Measurements from ENCODE around the gene HIPK3. TPM values are rescaled to one million over a fixed set of nuclear protein-coding genes. Genes with fewer than 3 reads are reported as not detected.

The HIPK3 gene
- total and polyA plus RNA-seq, 2 experiments from 2014 or later: 5.5 to 29.8 TPM

DNA sequence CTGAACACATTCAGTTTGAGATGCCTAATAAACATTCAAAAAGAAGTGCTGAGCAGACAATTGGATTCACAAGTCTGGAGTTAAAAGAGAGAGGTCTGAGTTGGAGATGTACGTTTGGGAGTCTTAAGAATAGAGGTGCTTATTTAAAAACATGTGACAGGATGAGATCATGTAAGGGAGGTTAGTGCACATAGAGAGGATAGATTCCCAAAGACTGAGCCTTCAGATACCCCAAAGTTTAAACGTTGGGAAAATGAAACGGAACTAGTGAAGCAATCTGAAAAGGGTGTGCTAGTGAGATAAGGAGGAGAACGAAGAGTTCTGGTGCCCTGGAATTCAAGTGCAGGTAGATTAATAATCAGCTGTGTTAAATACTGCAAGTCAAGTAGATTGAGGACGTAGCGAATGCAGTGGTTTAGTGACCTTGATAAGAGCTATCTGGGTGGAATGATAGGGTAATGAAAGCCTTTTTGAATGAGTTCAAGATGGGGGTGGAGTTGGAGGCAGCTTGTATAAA, 63.7 kb downstream of the HIPK3 start:
- Mint-ChIP-seq H3K27ac (no peak overlapping the region), H3K9me3 (no peaks in the 10 kb centered on the region), H3K36me3 (ENCODE audit: low read depth) (no peaks in the 10 kb centered on the region), H3K4me1 (peaks cover 12% of the 10 kb centered on the region; the same call in 2 of the 3 replicates), H3K27me3 (ENCODE audit: insufficient read depth, low read depth, poor library complexity) (peaks cover 2% of the 10 kb centered on the region), H3K4me3 (no peak overlapping the region)
- peaks cover 13% of the 10 kb centered on the region for H3K4me1 ChIP-seq (ENCODE audit: insufficient read depth)
- H3K9me2 ChIP-seq (ENCODE audit: insufficient read depth): no peaks in the 10 kb centered on the region
- TF ChIP-seq EZH2 (IDR thresholded peaks at IDR 0.05; ENCODE audit: low read depth, unreplicated experiment) (no peak), POLR2AphosphoS5 (IDR thresholded peaks at IDR 0.05; ENCODE audit: low read depth) (no peak), CREB1 (CRISPR knock-in tag; IDR thresholded peaks at IDR 0.05; ENCODE audit: low read depth) (no peak), NANOG (IDR thresholded peaks at IDR 0.05; ENCODE audit: borderline replicate concordance) (no peak), CTCF (conservative IDR thresholded peaks at IDR 0.05; ENCODE audit: low read depth in 2 of 2) (no peak), STAT1 (IDR thresholded peaks at IDR 0.05; ENCODE audit: unreplicated experiment) (no peak), ZNF114 (CRISPR knock-in tag; IDR thresholded peaks at IDR 0.05) (no peak), ZNF331 (CRISPR knock-in tag; IDR thresholded peaks at IDR 0.05; ENCODE audit: low read depth) (no peak), EZH2phosphoT487 (IDR thresholded peaks at IDR 0.05; ENCODE audit: unreplicated experiment) (no peak), JUNB (IDR thresholded peaks at IDR 0.05; ENCODE audit: unreplicated experiment) (no peak)
- TF ChIP-seq, protein P1, sequence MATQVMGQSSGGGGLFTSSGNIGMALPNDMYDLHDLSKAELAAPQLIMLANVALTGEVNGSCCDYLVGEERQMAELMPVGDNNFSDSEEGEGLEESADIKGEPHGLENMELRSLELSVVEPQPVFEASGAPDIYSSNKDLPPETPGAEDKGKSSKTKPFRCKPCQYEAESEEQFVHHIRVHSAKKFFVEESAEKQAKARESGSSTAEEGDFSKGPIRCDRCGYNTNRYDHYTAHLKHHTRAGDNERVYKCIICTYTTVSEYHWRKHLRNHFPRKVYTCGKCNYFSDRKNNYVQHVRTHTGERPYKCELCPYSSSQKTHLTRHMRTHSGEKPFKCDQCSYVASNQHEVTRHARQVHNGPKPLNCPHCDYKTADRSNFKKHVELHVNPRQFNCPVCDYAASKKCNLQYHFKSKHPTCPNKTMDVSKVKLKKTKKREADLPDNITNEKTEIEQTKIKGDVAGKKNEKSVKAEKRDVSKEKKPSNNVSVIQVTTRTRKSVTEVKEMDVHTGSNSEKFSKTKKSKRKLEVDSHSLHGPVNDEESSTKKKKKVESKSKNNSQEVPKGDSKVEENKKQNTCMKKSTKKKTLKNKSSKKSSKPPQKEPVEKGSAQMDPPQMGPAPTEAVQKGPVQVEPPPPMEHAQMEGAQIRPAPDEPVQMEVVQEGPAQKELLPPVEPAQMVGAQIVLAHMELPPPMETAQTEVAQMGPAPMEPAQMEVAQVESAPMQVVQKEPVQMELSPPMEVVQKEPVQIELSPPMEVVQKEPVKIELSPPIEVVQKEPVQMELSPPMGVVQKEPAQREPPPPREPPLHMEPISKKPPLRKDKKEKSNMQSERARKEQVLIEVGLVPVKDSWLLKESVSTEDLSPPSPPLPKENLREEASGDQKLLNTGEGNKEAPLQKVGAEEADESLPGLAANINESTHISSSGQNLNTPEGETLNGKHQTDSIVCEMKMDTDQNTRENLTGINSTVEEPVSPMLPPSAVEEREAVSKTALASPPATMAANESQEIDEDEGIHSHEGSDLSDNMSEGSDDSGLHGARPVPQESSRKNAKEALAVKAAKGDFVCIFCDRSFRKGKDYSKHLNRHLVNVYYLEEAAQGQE (IDR thresholded peaks at IDR 0.05; ENCODE audit: unreplicated experiment): no peak
- TF ChIP-seq, protein P2, sequence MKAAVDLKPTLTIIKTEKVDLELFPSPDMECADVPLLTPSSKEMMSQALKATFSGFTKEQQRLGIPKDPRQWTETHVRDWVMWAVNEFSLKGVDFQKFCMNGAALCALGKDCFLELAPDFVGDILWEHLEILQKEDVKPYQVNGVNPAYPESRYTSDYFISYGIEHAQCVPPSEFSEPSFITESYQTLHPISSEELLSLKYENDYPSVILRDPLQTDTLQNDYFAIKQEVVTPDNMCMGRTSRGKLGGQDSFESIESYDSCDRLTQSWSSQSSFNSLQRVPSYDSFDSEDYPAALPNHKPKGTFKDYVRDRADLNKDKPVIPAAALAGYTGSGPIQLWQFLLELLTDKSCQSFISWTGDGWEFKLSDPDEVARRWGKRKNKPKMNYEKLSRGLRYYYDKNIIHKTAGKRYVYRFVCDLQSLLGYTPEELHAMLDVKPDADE (IDR thresholded peaks at IDR 0.05): no peak
- TF ChIP-seq, protein P3, sequence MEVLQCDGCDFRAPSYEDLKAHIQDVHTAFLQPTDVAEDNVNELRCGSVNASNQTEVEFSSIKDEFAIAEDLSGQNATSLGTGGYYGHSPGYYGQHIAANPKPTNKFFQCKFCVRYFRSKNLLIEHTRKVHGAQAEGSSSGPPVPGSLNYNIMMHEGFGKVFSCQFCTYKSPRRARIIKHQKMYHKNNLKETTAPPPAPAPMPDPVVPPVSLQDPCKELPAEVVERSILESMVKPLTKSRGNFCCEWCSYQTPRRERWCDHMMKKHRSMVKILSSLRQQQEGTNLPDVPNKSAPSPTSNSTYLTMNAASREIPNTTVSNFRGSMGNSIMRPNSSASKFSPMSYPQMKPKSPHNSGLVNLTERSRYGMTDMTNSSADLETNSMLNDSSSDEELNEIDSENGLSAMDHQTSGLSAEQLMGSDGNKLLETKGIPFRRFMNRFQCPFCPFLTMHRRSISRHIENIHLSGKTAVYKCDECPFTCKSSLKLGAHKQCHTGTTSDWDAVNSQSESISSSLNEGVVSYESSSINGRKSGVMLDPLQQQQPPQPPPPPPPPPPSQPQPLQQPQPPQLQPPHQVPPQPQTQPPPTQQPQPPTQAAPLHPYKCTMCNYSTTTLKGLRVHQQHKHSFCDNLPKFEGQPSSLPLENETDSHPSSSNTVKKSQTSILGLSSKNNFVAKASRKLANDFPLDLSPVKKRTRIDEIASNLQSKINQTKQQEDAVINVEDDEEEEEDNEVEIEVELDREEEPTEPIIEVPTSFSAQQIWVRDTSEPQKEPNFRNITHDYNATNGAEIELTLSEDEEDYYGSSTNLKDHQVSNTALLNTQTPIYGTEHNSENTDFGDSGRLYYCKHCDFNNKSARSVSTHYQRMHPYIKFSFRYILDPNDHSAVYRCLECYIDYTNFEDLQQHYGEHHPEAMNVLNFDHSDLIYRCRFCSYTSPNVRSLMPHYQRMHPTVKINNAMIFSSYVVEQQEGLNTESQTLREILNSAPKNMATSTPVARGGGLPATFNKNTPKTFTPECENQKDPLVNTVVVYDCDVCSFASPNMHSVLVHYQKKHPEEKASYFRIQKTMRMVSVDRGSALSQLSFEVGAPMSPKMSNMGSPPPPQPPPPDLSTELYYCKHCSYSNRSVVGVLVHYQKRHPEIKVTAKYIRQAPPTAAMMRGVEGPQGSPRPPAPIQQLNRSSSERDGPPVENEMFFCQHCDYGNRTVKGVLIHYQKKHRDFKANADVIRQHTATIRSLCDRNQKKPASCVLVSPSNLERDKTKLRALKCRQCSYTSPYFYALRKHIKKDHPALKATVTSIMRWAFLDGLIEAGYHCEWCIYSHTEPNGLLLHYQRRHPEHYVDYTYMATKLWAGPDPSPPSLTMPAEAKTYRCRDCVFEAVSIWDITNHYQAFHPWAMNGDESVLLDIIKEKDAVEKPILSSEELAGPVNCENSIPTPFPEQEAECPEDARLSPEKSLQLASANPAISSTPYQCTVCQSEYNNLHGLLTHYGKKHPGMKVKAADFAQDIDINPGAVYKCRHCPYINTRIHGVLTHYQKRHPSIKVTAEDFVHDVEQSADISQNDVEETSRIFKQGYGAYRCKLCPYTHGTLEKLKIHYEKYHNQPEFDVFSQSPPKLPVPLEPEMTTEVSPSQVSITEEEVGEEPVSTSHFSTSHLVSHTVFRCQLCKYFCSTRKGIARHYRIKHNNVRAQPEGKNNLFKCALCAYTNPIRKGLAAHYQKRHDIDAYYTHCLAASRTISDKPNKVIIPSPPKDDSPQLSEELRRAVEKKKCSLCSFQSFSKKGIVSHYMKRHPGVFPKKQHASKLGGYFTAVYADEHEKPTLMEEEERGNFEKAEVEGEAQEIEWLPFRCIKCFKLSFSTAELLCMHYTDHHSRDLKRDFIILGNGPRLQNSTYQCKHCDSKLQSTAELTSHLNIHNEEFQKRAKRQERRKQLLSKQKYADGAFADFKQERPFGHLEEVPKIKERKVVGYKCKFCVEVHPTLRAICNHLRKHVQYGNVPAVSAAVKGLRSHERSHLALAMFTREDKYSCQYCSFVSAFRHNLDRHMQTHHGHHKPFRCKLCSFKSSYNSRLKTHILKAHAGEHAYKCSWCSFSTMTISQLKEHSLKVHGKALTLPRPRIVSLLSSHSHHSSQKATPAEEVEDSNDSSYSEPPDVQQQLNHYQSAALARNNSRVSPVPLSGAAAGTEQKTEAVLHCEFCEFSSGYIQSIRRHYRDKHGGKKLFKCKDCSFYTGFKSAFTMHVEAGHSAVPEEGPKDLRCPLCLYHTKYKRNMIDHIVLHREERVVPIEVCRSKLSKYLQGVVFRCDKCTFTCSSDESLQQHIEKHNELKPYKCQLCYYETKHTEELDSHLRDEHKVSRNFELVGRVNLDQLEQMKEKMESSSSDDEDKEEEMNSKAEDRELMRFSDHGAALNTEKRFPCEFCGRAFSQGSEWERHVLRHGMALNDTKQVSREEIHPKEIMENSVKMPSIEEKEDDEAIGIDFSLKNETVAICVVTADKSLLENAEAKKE (CRISPR knock-in tag; IDR thresholded peaks at IDR 0.05): no peak
- H3K79me2 ChIP-seq (replicated peaks; ENCODE audit: insufficient read depth): peaks cover 77% of the 10 kb centered on the region
- H3K27me3 ChIP-seq (ENCODE audit: insufficient read depth): no peaks in the 10 kb centered on the region
- H3K27ac ChIP-seq (ENCODE audit: low read depth): no peak overlapping the region
- no peaks in the 10 kb centered on the region; the same call in 1 of the 2 replicates for H4K20me1 ChIP-seq (replicated peaks; ENCODE audit: insufficient read depth)
- no peak overlapping the region for H3K4me2 ChIP-seq
- H3F3A ChIP-seq (replicated peaks; ENCODE audit: low read depth): no peaks in the 10 kb centered on the region
- DNase-seq (ENCODE audit: low spot score) (no peak), ATAC-seq (no peak)
- no peak overlapping the region for H3K4me3 ChIP-seq
- H2AFZ ChIP-seq: no peak overlapping the region
- H3K36me3 ChIP-seq (ENCODE audit: insufficient read depth): no peaks in the 10 kb centered on the region
